Naive thymus-derived CD8-positive, alpha-beta T cell (primary cell): ENCODE measurements around the gene PTPRE. TPM values are rescaled to one million over a fixed set of nuclear protein-coding genes. Genes with fewer than 3 reads are reported as not detected.

Experiments
- ATAC-seq, 2 donors: fragments of 150-1000 bp; cut with Tn5 transposase in 1 of 2; sonication (Bioruptor Pico), chemical (Tn5 transposase) in 1 of 2; 1 replicate in 1 of 2; 2 replicates in 1 of 2; pipeline ENCODE4 v1.10.0; 2021; ENCODE audit warnings: mild to moderate bottlenecking in 2 of 2, moderate library complexity in 2 of 2
- POLR2A ChIA-PET: fragments of 350-600 bp; sonication (Branson Sonifier 250); formaldehyde crosslinking; loops from one replicate; lab custom pipeline; 2021; ENCODE audit warnings: antibody characterized with exemption; lab: Charles Lee
- DNase-seq, 10 donors: peaks; one replicate each; pipeline versions ENCODE4 v3.0.0 to v3.0.0-alpha.2; 2020 to 2022
- H3K27ac Mint-ChIP-seq, 10 donors: one replicate each; pipeline ENCODE4 v1.8.0; 2020 to 2022; ENCODE audit warnings: mild to moderate bottlenecking in 10 of 10, mixed read lengths in 10 of 10, moderate library complexity in 4 of 10, inconsistent platforms in 1 of 10
- H3K27me3 Mint-ChIP-seq, 5 donors: one replicate each; pipeline ENCODE4 v1.8.0; 2021 to 2022; ENCODE audit warnings: mixed read lengths in 5 of 5
- H3K36me3 Mint-ChIP-seq, 3 donors: one replicate each; pipeline ENCODE4 v1.8.0; 2020 to 2022; ENCODE audit warnings: mixed read lengths in 3 of 3, mild to moderate bottlenecking in 2 of 3, inconsistent platforms in 1 of 3
- H3K4me1 Mint-ChIP-seq, 4 donors: one replicate each; pipeline ENCODE4 v1.8.0; 2021 to 2022; ENCODE audit warnings: mixed read lengths in 4 of 4
- H3K4me3 Mint-ChIP-seq, 10 donors: one replicate each; pipeline ENCODE4 v1.8.0; 2020 to 2022; ENCODE audit warnings: mild to moderate bottlenecking in 10 of 10, mixed read lengths in 10 of 10, moderate library complexity in 6 of 10, inconsistent platforms in 1 of 10
- H3K9me3 Mint-ChIP-seq, 9 donors: one replicate each; pipeline ENCODE4 v1.8.0; 2020 to 2022; ENCODE audit warnings: mixed read lengths in 9 of 9, mild to moderate bottlenecking in 3 of 9, inconsistent platforms in 1 of 9, moderate library complexity in 1 of 9
- polyA plus RNA-seq, 3 donors: library from polyadenylated mRNA; unstranded; fragments of 300-500 nt; fragmentation: Illumina TruSeq; gene quantifications; one replicate each; pipeline ENCODE4 v1.2.3, GENCODE V29; 2021
- total RNA-seq, 8 experiments: library from RNA in 2 of 8; stranded (reverse) in 2 of 8; gene quantifications; one replicate each; pipeline ENCODE4 v1.2.3 and lab custom pipeline; 2021 to 2026

PTPRE gene
- total and polyA plus RNA-seq, 5 experiments from 2014 or later = 7.8 to 29.5 (median 17.6) TPM

GRCh38 chr10:127953876-127954275 lies 47.0 kb downstream of the PTPRE start:
- POLR2A ChIA-PET = no interaction called here
- H3K9me3 Mint-ChIP-seq = peaks cover 0 to 18% (median 3%) of the 10 kb centered on the region in 9 donors
- ATAC-seq = no peak
- DNase-seq = no peak
- H3K27ac Mint-ChIP-seq = no peak overlapping the region
- no peaks in the 10 kb centered on the region for H3K36me3 Mint-ChIP-seq
- H3K4me1 Mint-ChIP-seq = no peaks in the 10 kb centered on the region
- peaks cover 4 to 15% (median 6%) of the 10 kb centered on the region in 5 donors for H3K27me3 Mint-ChIP-seq
- H3K4me3 Mint-ChIP-seq = no peak overlapping the region

- ATAC-seq (no peak), DNase-seq (no peak)
- Mint-ChIP-seq H3K4me3 (no peak overlapping the region), H3K36me3 (no peaks in the 10 kb centered on the region), H3K4me1 (peaks cover 0 to 2% (median 0%) of the 10 kb centered on the region in 4 donors), H3K27ac (no peak overlapping the region), H3K9me3 (peaks cover 0 to 18% (median 3%) of the 10 kb centered on the region in 9 donors), H3K27me3 (peaks cover 6 to 26% (median 13%) of the 10 kb centered on the region in 5 donors)
- POLR2A ChIA-PET = no interaction called here
Measured at GRCh38 chr10:127959428-127959827, 52.5 kb downstream of the PTPRE start.

GRCh38 chr10:127961071-127961470 lies 54.2 kb downstream of the PTPRE start:
- Mint-ChIP-seq H3K27ac (no peak overlapping the region), H3K9me3 (peaks cover 0 to 12% (median 0%) of the 10 kb centered on the region in 9 donors), H3K27me3 (peaks cover 2 to 13% (median 11%) of the 10 kb centered on the region in 5 donors), H3K36me3 (no peaks in the 10 kb centered on the region), H3K4me3 (no peak overlapping the region), H3K4me1 (peaks cover 0 to 2% (median 0%) of the 10 kb centered on the region in 4 donors)
- POLR2A ChIA-PET = no interaction called here
- DNase-seq (no peak), ATAC-seq (no peak)

- peaks cover 2 to 13% (median 11%) of the 10 kb centered on the region in 5 donors for H3K27me3 Mint-ChIP-seq
- no peaks in the 10 kb centered on the region for H3K36me3 Mint-ChIP-seq
- no peak overlapping the region for H3K4me3 Mint-ChIP-seq
- POLR2A ChIA-PET = no interaction called here
- ATAC-seq (no peak), DNase-seq (no peak)
- no peak overlapping the region for H3K27ac Mint-ChIP-seq
- peaks cover 0 to 2% (median 0%) of the 10 kb centered on the region in 4 donors for H3K4me1 Mint-ChIP-seq
- peaks cover 0 to 3% (median 0%) of the 10 kb centered on the region in 9 donors for H3K9me3 Mint-ChIP-seq
Measured at GRCh38 chr10:127962205-127962604, 55.3 kb downstream of the PTPRE start.

GRCh38 chr10:127963136-127963535 lies 56.2 kb downstream of the PTPRE start:
- POLR2A ChIA-PET = no interaction called here
- no peak for ATAC-seq

GRCh38 chr10:127964621-127965020 lies 57.7 kb downstream of the PTPRE start:
- Mint-ChIP-seq H3K4me1 (peaks cover 0 to 2% (median 0%) of the 10 kb centered on the region in 4 donors), H3K9me3 (no peaks in the 10 kb centered on the region), H3K27ac (no peak overlapping the region), H3K36me3 (no peaks in the 10 kb centered on the region), H3K27me3 (peaks cover 2 to 11% (median 8%) of the 10 kb centered on the region in 5 donors), H3K4me3 (no peak overlapping the region)
- DNase-seq (no peak), ATAC-seq (no peak)
- POLR2A ChIA-PET = no interaction called here

More at GRCh38 chr10:127963136-127963535, 56.2 kb downstream of the PTPRE start:
- DNase-seq = no peak
- Mint-ChIP-seq H3K4me1 (peaks cover 0 to 2% (median 0%) of the 10 kb centered on the region in 4 donors), H3K9me3 (no peaks in the 10 kb centered on the region), H3K4me3 (no peak overlapping the region), H3K27me3 (peaks cover 2 to 12% (median 11%) of the 10 kb centered on the region in 5 donors), H3K36me3 (no peaks in the 10 kb centered on the region), H3K27ac (no peak overlapping the region)

GRCh38 chr10:127966875-127967274 lies 60.0 kb downstream of the PTPRE start:
- Mint-ChIP-seq H3K4me1 (no peaks in the 10 kb centered on the region), H3K4me3 (no peak overlapping the region), H3K27ac (no peak overlapping the region), H3K9me3 (no peaks in the 10 kb centered on the region), H3K27me3 (peaks cover 0 to 5% (median 0%) of the 10 kb centered on the region in 5 donors), H3K36me3 (no peaks in the 10 kb centered on the region)
- POLR2A ChIA-PET = no interaction called here
- no peak for DNase-seq
- ATAC-seq = no peak

GRCh38 chr10:127968027-127968441 lies 61.1 kb downstream of the PTPRE start:
- H3K27ac Mint-ChIP-seq = no peak overlapping the region
- no peak overlapping the region for H3K4me3 Mint-ChIP-seq
- H3K27me3 Mint-ChIP-seq = peaks cover 0 to 5% (median 0%) of the 10 kb centered on the region in 5 donors
- H3K36me3 Mint-ChIP-seq = no peaks in the 10 kb centered on the region
- DNase-seq (no peak), ATAC-seq (no peak)
- H3K9me3 Mint-ChIP-seq = no peaks in the 10 kb centered on the region
- POLR2A ChIA-PET = no interaction called here
- H3K4me1 Mint-ChIP-seq = no peaks in the 10 kb centered on the region

GRCh38 chr10:127968659-127969058 lies 61.8 kb downstream of the PTPRE start:
- H3K36me3 Mint-ChIP-seq = no peaks in the 10 kb centered on the region
- POLR2A ChIA-PET = no interaction called here
- ATAC-seq (no peak), DNase-seq (no peak)
- no peak overlapping the region for H3K27ac Mint-ChIP-seq
- peaks cover 0 to 6% (median 2%) of the 10 kb centered on the region in 5 donors for H3K27me3 Mint-ChIP-seq
- no peak overlapping the region for H3K4me3 Mint-ChIP-seq
- H3K9me3 Mint-ChIP-seq = no peaks in the 10 kb centered on the region
- H3K4me1 Mint-ChIP-seq = peaks cover 0 to 2% (median 0%) of the 10 kb centered on the region in 4 donors

GRCh38 chr10:127971101-127971946 lies 64.4 kb downstream of the PTPRE start:
- Mint-ChIP-seq H3K4me3 (no peak overlapping the region), H3K36me3 (no peaks in the 10 kb centered on the region)
- POLR2A ChIA-PET = no interaction called here

GRCh38 chr10:127971963-127972615 lies 65.2 kb downstream of the PTPRE start:
- ATAC-seq (no peak), DNase-seq (no peak)
- Mint-ChIP-seq H3K27ac (no peak overlapping the region), H3K9me3 (no peaks in the 10 kb centered on the region), H3K4me3 (no peak overlapping the region), H3K36me3 (no peaks in the 10 kb centered on the region), H3K27me3 (peaks cover 2 to 29% (median 14%) of the 10 kb centered on the region in 5 donors), H3K4me1 (peaks cover 0 to 6% (median 0%) of the 10 kb centered on the region in 4 donors)
- POLR2A ChIA-PET = no interaction called here

More at GRCh38 chr10:127971101-127971946, 64.4 kb downstream of the PTPRE start:
- Mint-ChIP-seq H3K27ac (no peak overlapping the region), H3K27me3 (peaks cover 2 to 28% (median 14%) of the 10 kb centered on the region in 5 donors), H3K9me3 (no peaks in the 10 kb centered on the region), H3K4me1 (peaks cover 0 to 6% (median 0%) of the 10 kb centered on the region in 4 donors)
- no peak for DNase-seq
- no peak for ATAC-seq

GRCh38 chr10:127972751-127973357 lies 66.0 kb downstream of the PTPRE start:
- ATAC-seq (no peak), DNase-seq (no peak)
- H3K4me1 Mint-ChIP-seq = peaks cover 0 to 13% (median 1%) of the 10 kb centered on the region in 4 donors
- H3K27ac Mint-ChIP-seq = no peak overlapping the region
- POLR2A ChIA-PET = no interaction called here
- H3K9me3 Mint-ChIP-seq = no peaks in the 10 kb centered on the region
- no peak overlapping the region for H3K4me3 Mint-ChIP-seq
- H3K27me3 Mint-ChIP-seq = peaks cover 2 to 36% (median 18%) of the 10 kb centered on the region in 5 donors
- H3K36me3 Mint-ChIP-seq = no peaks in the 10 kb centered on the region
